Tibial nerve (tissue), 4 donors: ENCODE data around the gene CHN2. TPM values are rescaled to one million over a fixed set of nuclear protein-coding genes. Genes with fewer than 3 reads are reported as not detected.

Source experiments
- DNase-seq, 2 donors: peaks; one replicate each; pipeline ENCODE4 v3.0.0-alpha.2; 2019; ENCODE audit warnings: low spot score in 2 of 2
- H3K27ac ChIP-seq, 4 donors: fragments of 200-600 bp; sonication (generic) in 3 of 4; one replicate each; pipeline ENCODE4 v1.5.1; 2017 to 2019; ENCODE audit warnings: mild to moderate bottlenecking in 1 of 4
- H3K27me3 ChIP-seq, 2 donors: fragments of 200-600 bp; sonication (generic) in 1 of 2; one replicate each; pipeline versions ENCODE4 v1.5.1 to v1.6.0; 2017 to 2019
- H3K36me3 ChIP-seq, 3 donors: fragments of 200-600 bp; sonication (generic); one replicate each; pipeline ENCODE4 v1.5.1; 2018 to 2019
- H3K4me1 ChIP-seq, 4 donors: fragments of 200-600 bp; sonication (generic) in 3 of 4; one replicate each; pipeline ENCODE4 v1.5.1; 2017 to 2019
- H3K4me3 ChIP-seq, 4 donors: fragments of 200-600 bp; sonication (generic) in 3 of 4; one replicate each; pipeline ENCODE4 v1.5.1; 2017 to 2019; ENCODE audit warnings: mild to moderate bottlenecking in 1 of 4, moderate library complexity in 1 of 4
- H3K9me3 ChIP-seq, 4 donors: fragments of 200-600 bp; sonication (generic) in 3 of 4; one replicate each; pipeline ENCODE4 v1.5.1; 2017 to 2019
- CTCF ChIP-seq, 5 experiments: fragments of 200-600 bp in 3 of 5; fragments of 450-650 bp in 2 of 5; sonication (generic) in 3 of 5; IDR thresholded peaks; one replicate each; pipeline ENCODE4 v1.5.1; 2016 to 2019; ENCODE audit warnings: antibody characterized with exemption in 5 of 5, mild to moderate bottlenecking in 3 of 5, moderate library complexity in 2 of 5
- EP300 ChIP-seq, 2 donors: sonication (generic); formaldehyde crosslinking; IDR thresholded peaks; one replicate each; pipeline ENCODE4 v1.6.1; 2017; ENCODE audit warnings: antibody characterized with exemption in 2 of 2, mild to moderate bottlenecking in 1 of 2
- POLR2A ChIP-seq, 2 donors: fragments of 450-650 bp; IDR thresholded peaks; one replicate each; pipeline ENCODE4 v1.6.1; 2017; ENCODE audit warnings: antibody characterized with exemption in 2 of 2, mild to moderate bottlenecking in 2 of 2, moderate library complexity in 2 of 2
- WGBS, 2 donors: methylation state at CpG; one replicate each; pipeline ENCODE4 v1.1.5; 2018; 5-methylcytosine and 5-hydroxymethylcytosine counted together
- total RNA-seq, 4 donors: library from RNA; depleted of rRNA; stranded (reverse); fragments of >200 nt; gene quantifications; one replicate each; pipeline ENCODE4 v1.1.0, GENCODE V29; 2016

Gene CHN2
- total RNA-seq, 4 donors from 2014 or later = 3.9 to 12.6 (median 7.0) TPM

- Histone ChIP-seq H3K4me3 (no peak overlapping the region), H3K36me3 (no peaks in the 10 kb centered on the region), H3K27ac (no peak overlapping the region), H3K4me1 (no peaks in the 10 kb centered on the region), H3K27me3 (no peaks in the 10 kb centered on the region), H3K9me3 (no peaks in the 10 kb centered on the region)
- no peak for DNase-seq
- 48 to 50% methylated on average over 4 of the region's 4 CpGs for WGBS, 2 donors
- TF ChIP-seq EP300 (IDR thresholded peaks at IDR 0.05) = no peak
- no peak for TF ChIP-seq CTCF (IDR thresholded peaks at IDR 0.05)
- TF ChIP-seq POLR2A (IDR thresholded peaks at IDR 0.05) = no peak
These were observed 76.2 kb downstream of the CHN2 start for GRCh38 chr7:29270594-29271318.

- Histone ChIP-seq H3K27me3 (no peaks in the 10 kb centered on the region), H3K36me3 (no peaks in the 10 kb centered on the region), H3K27ac (no peak overlapping the region), H3K4me3 (no peak overlapping the region), H3K9me3 (no peaks in the 10 kb centered on the region), H3K4me1 (no peaks in the 10 kb centered on the region)
- no peak for DNase-seq
- TF ChIP-seq POLR2A (IDR thresholded peaks at IDR 0.05) (no peak), CTCF (IDR thresholded peaks at IDR 0.05) (no peak), EP300 (IDR thresholded peaks at IDR 0.05) (no peak)
- WGBS, 2 donors = 45 to 56% methylated on average over 4 of the region's 4 CpGs
These were observed 76.7 kb downstream of the CHN2 start for GRCh38 chr7:29271319-29271658.

- WGBS, 2 donors = 83 to 87% methylated on average over 9 of the region's 9 CpGs
- TF ChIP-seq EP300 (IDR thresholded peaks at IDR 0.05) = no peak
- TF ChIP-seq CTCF (IDR thresholded peaks at IDR 0.05) = no peak
- TF ChIP-seq POLR2A (IDR thresholded peaks at IDR 0.05) = no peak
- H3K27ac ChIP-seq = no peak overlapping the region
- H3K4me3 ChIP-seq = no peak overlapping the region
- no peaks in the 10 kb centered on the region for H3K27me3 ChIP-seq
- H3K36me3 ChIP-seq = no peaks in the 10 kb centered on the region
- no peaks in the 10 kb centered on the region for H3K9me3 ChIP-seq
- no peak for DNase-seq
- H3K4me1 ChIP-seq = no peaks in the 10 kb centered on the region
These were observed 77.5 kb downstream of the CHN2 start for GRCh38 chr7:29272057-29272456.

- DNase-seq = no peak
- WGBS, 2 donors = 55 to 57% methylated on average over 11 of the region's 11 CpGs
- H3K36me3 ChIP-seq = no peaks in the 10 kb centered on the region
- no peaks in the 10 kb centered on the region for H3K4me1 ChIP-seq
- no peak overlapping the region for H3K27ac ChIP-seq
- H3K4me3 ChIP-seq = no peak overlapping the region
- H3K27me3 ChIP-seq = no peaks in the 10 kb centered on the region
- TF ChIP-seq EP300 (IDR thresholded peaks at IDR 0.05) = no peak
- no peak for TF ChIP-seq POLR2A (IDR thresholded peaks at IDR 0.05)
- TF ChIP-seq CTCF (IDR thresholded peaks at IDR 0.05) = no peak
- no peaks in the 10 kb centered on the region for H3K9me3 ChIP-seq
These were observed 79.8 kb downstream of the CHN2 start for GRCh38 chr7:29274146-29275017.

- Histone ChIP-seq H3K9me3 (no peaks in the 10 kb centered on the region), H3K4me1 (no peaks in the 10 kb centered on the region), H3K4me3 (no peak overlapping the region), H3K36me3 (no peaks in the 10 kb centered on the region), H3K27ac (no peak overlapping the region), H3K27me3 (no peaks in the 10 kb centered on the region)
- WGBS, 2 donors = 91 to 92% methylated on average over 2 of the region's 2 CpGs
- DNase-seq = no peak
- TF ChIP-seq CTCF (IDR thresholded peaks at IDR 0.05) (no peak), EP300 (IDR thresholded peaks at IDR 0.05) (no peak), POLR2A (IDR thresholded peaks at IDR 0.05) (no peak)
These were observed 80.4 kb downstream of the CHN2 start for GRCh38 chr7:29275018-29275318.
